ENCODE results near the gene PSIP1. TPM values are rescaled to one million over a fixed set of nuclear protein-coding genes. Genes with fewer than 3 reads are reported as not detected.

PSIP1 gene
- total RNA-seq, 1 experiment from 2014 or later, result 362 TPM

DNA sequence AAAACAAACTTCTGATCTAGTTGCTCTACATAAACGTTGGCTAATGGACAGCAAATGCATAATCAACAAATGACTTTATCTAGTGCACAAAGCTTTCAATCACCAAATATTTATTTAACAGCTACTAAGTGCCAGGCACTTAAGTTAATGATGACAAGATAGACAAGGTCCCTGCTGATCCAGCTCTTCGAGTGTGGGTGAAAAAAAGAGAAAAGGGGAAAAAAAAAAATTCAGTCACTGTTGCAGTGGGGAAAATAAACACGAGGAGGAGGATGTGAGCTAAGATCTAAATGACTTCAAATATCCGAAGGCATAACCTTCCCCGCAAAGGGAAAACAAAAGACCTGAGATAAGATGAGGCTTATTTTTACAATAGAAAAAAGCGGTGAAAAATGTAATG lies 9.6 kb downstream of the PSIP1 start:
- no peak overlapping the region for H3K4ac ChIP-seq (ENCODE audit: low read depth, low read length)
- no peak overlapping the region for H3K9ac ChIP-seq (ENCODE audit: extremely low read depth, insufficient read length, low read length)
- H3K27me3 ChIP-seq (ENCODE audit: insufficient read depth, low read length), result no peaks in the 10 kb centered on the region
- no peak overlapping the region for H2BK120ac ChIP-seq (ENCODE audit: low read depth, low read length, poor library complexity, severe bottlenecking)
- H2BK5ac ChIP-seq (ENCODE audit: insufficient read length, low read length), result no peak overlapping the region
- H3K4me1 Mint-ChIP-seq, result peaks cover 18 to 21% of the 10 kb centered on the region in 2 experiments; a peak in 2 of 4 replicates
- no peak overlapping the region for H4K8ac ChIP-seq (replicated peaks; ENCODE audit: insufficient read length, low read depth, low read length)
- H3K27me3 Mint-ChIP-seq (ENCODE audit: low read depth), result no peaks in the 10 kb centered on the region
- peaks cover 0 to 4% of the 10 kb centered on the region in 2 experiments; a peak in 1 of 5 replicates for H3K9me3 Mint-ChIP-seq
- WGBS (ENCODE audit: extremely low coverage, insufficient read length, low lambda C conversion rate), result no CpG with 5 or more reads among the region's 6 CpGs
- no peak overlapping the region for H3T11ph ChIP-seq (ENCODE audit: low read length)
- no peak overlapping the region for H3K4me2 ChIP-seq (ENCODE audit: insufficient read depth, insufficient read length, low read length)
- peaks cover 4% of the 10 kb centered on the region for H4K20me1 ChIP-seq (ENCODE audit: control insufficient read depth, insufficient read depth, insufficient read length)
- no peak overlapping the region for H3K14ac ChIP-seq (ENCODE audit: insufficient read depth, low read length)
- no peak overlapping the region for H4K5ac ChIP-seq (ENCODE audit: insufficient read length, low read depth, low read length)
- peak overlapping the region in 1 of 3 experiments; percentile 49; a peak in 1 of 7 replicates for H3K27ac Mint-ChIP-seq
- H2AK5ac ChIP-seq (ENCODE audit: insufficient read length, low read length), result no peak overlapping the region
- H3K4me3 Mint-ChIP-seq, result no peak overlapping the region
- H3K9me3 ChIP-seq (ENCODE audit: control insufficient read depth, low read depth, low read length), result no peaks in the 10 kb centered on the region
- H3K23ac ChIP-seq (ENCODE audit: insufficient read length, low read depth, low read length), result no peak overlapping the region
- H3K36me3 Mint-ChIP-seq (ENCODE audit: insufficient read depth in 1 of 3, low read depth in 3 of 3), result peaks cover 65 to 91% (median 88%) of the 10 kb centered on the region in 3 experiments
- no peak for DNase-seq
- no peak overlapping the region for H3K56ac ChIP-seq (ENCODE audit: insufficient read length, low read depth, low read length)
- peaks cover 3% of the 10 kb centered on the region for H3K79me1 ChIP-seq (ENCODE audit: insufficient read depth, low read depth, low read length, poor library complexity, severe bottlenecking)
- peaks cover 32% of the 10 kb centered on the region; the same call in 1 of the 2 replicates for H3K79me2 ChIP-seq (ENCODE audit: insufficient read depth, low read length)
- H3K18ac ChIP-seq (ENCODE audit: insufficient read length, low read depth, low read length), result no peak overlapping the region
- TF ChIP-seq, protein P1, sequence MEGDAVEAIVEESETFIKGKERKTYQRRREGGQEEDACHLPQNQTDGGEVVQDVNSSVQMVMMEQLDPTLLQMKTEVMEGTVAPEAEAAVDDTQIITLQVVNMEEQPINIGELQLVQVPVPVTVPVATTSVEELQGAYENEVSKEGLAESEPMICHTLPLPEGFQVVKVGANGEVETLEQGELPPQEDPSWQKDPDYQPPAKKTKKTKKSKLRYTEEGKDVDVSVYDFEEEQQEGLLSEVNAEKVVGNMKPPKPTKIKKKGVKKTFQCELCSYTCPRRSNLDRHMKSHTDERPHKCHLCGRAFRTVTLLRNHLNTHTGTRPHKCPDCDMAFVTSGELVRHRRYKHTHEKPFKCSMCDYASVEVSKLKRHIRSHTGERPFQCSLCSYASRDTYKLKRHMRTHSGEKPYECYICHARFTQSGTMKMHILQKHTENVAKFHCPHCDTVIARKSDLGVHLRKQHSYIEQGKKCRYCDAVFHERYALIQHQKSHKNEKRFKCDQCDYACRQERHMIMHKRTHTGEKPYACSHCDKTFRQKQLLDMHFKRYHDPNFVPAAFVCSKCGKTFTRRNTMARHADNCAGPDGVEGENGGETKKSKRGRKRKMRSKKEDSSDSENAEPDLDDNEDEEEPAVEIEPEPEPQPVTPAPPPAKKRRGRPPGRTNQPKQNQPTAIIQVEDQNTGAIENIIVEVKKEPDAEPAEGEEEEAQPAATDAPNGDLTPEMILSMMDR (conservative IDR thresholded peaks at IDR 0.05), result no peak
- no peak overlapping the region for H2AFZ ChIP-seq (ENCODE audit: low read length)
- H3K27ac ChIP-seq (ENCODE audit: insufficient read length, low read depth, low read length), result no peak overlapping the region
- no peak overlapping the region for H4K91ac ChIP-seq (ENCODE audit: insufficient read length, low read depth, low read length)
- H2BK20ac ChIP-seq (ENCODE audit: low read depth, low read length, poor library complexity, severe bottlenecking), result no peak overlapping the region
- no peaks in the 10 kb centered on the region for H3K23me2 ChIP-seq (ENCODE audit: insufficient read length, low read depth, low read length, poor library complexity, severe bottlenecking)
- H2BK12ac ChIP-seq (ENCODE audit: insufficient read length, low read depth, low read length), result no peak overlapping the region
- H3K4me1 ChIP-seq (ENCODE audit: insufficient read depth, low read length), result no peaks in the 10 kb centered on the region; the same call in 1 of the 2 replicates
- H2BK15ac ChIP-seq (ENCODE audit: low read depth, low read length), result no peak overlapping the region
